Fibroblast of lung (primary cell): Measurements from ENCODE around the gene DNM3.

Experiments used
- EZH2 ChIP-seq: IDR thresholded peaks from 2 replicates; pipeline ENCODE4 v1.5.1; 2012; ENCODE audit warnings: low read length, control low read depth, mild to moderate bottlenecking; ENCODE audit errors: missing control alignments
- TF ChIP-seq, protein P1 (sequence below), 2 donors: IDR thresholded peaks in 1 of 2; conservative IDR thresholded peaks in 1 of 2; 1 replicate in 1 of 2; 2 replicates in 1 of 2; pipeline ENCODE4 v1.5.1; 2011 to 2012; ENCODE audit warnings: low read length in 2 of 2, control low read depth in 1 of 2, inconsistent platforms in 1 of 2, low read depth in 1 of 2, mild to moderate bottlenecking in 1 of 2

GRCh38 chr1:171817511-171818265 lies 23.6 kb upstream of the DNM3 start:
- TF ChIP-seq, protein P1, sequence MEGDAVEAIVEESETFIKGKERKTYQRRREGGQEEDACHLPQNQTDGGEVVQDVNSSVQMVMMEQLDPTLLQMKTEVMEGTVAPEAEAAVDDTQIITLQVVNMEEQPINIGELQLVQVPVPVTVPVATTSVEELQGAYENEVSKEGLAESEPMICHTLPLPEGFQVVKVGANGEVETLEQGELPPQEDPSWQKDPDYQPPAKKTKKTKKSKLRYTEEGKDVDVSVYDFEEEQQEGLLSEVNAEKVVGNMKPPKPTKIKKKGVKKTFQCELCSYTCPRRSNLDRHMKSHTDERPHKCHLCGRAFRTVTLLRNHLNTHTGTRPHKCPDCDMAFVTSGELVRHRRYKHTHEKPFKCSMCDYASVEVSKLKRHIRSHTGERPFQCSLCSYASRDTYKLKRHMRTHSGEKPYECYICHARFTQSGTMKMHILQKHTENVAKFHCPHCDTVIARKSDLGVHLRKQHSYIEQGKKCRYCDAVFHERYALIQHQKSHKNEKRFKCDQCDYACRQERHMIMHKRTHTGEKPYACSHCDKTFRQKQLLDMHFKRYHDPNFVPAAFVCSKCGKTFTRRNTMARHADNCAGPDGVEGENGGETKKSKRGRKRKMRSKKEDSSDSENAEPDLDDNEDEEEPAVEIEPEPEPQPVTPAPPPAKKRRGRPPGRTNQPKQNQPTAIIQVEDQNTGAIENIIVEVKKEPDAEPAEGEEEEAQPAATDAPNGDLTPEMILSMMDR (conservative IDR thresholded peaks at IDR 0.05 in 1 of 2, IDR thresholded peaks at IDR 0.05 in 1 of 2; ENCODE audit: low read depth in 1 of 2, low read length in 2 of 2): no peak
- TF ChIP-seq EZH2: no peak
